SK-N-SH treated with all-trans-retinoic acid at 6 μM for 48 hours (cell line): ENCODE measurements around the gene FOXD4L1.
A peak's percentile ranks its signal among the peaks of the same experiment; 100 is the strongest.
"Not testable (repeated sequence)": the region's sequence is repeated elsewhere in the genome, so short reads cannot be mapped to it uniquely, and the experiment has no call there.

Source experiments
- ATAC-seq: fragments of 200-7000 bp; cut with Tn5 transposase; 3 replicates; pipeline ENCODE4 v1.9.1; 2020; ENCODE audit warnings: mild to moderate bottlenecking, moderate library complexity

The FOXD4L1 gene

GRCh38 chr2:113527350-113528045, 29.0 kb downstream of the FOXD4L1 start:
- peak; percentile 98 for ATAC-seq

DNA sequence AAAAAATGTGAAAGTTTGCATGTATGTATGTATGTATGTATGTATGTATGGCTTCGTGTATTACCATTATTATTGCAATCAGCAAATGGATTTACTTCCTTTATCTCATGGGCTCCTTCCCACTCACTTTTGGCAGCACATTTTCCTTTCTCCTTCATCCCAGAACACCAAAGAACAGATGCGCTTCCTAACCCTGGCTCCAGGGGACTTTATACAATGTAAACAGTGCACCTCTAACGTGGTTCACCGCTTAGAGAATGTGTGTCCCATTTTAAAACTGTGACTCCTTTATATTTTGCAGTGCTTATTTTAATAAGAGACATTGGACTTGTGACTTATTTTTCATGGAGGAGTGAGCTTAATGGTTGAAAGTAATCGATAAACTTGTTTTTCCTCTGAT, 29.7 kb downstream of the FOXD4L1 start:
- not testable (repeated sequence) for ATAC-seq

DNA sequence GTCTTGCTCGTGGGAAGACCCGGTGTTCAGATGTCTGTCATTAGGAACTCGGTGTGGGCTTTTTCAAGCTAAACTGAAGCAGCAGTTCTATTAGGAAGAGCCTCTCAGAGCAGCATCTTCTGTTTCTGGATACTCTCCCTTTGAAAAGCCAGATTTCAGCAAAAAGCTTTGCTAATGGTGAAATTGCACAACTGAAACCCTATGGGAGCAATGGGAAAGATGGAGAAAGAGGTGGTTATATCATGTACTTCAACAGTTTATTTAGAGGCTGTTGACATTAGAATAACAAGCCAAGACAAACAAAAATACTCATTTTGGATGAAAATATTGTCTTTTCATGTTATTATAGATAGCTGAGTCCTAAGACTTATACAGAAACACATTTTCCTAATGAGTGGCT, 30.4 kb downstream of the FOXD4L1 start:
- not testable (repeated sequence) for ATAC-seq

DNA sequence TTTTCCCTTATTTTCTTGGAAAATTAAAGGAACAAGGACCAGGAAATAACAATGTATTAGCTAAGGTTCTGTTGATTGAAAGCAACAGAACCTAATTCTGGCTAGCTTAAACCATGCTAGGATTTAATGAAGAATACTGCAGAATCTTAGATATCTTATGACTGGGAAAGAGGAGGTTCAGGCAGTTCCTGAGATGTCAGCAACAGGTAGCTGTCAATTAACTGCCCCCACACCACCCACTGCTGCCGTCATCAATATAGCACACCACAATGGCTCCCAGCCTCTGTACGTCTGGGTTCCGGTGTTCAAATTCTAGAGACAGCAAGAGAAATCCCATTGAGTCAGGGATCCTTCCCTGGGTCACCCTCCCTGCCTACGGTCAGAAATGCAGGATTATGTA, 34.5 kb downstream of the FOXD4L1 start:
- not testable (repeated sequence) for ATAC-seq

- not testable (repeated sequence) for ATAC-seq
Measured at GRCh38 chr2:113536573-113536972, 38.1 kb downstream of the FOXD4L1 start.

DNA sequence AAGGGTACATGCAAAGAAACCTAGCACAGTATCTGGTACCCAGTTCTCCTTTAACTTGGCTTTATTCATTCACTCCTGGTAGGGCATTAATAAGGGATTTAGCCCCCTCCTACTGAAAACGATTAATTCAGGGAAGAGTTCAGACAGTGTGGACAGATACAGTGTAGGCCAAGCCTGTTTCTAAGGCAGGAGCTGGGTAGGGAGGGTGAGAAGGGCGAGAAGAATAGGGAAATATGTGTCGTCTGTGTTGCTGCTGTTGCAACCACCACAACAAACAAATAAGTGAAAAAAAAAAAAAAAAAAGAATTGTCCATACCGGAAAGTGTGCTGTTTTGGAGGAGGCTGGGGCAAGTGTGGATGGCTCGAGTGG, 42.4 kb downstream of the FOXD4L1 start:
- ATAC-seq = not testable (repeated sequence)

DNA sequence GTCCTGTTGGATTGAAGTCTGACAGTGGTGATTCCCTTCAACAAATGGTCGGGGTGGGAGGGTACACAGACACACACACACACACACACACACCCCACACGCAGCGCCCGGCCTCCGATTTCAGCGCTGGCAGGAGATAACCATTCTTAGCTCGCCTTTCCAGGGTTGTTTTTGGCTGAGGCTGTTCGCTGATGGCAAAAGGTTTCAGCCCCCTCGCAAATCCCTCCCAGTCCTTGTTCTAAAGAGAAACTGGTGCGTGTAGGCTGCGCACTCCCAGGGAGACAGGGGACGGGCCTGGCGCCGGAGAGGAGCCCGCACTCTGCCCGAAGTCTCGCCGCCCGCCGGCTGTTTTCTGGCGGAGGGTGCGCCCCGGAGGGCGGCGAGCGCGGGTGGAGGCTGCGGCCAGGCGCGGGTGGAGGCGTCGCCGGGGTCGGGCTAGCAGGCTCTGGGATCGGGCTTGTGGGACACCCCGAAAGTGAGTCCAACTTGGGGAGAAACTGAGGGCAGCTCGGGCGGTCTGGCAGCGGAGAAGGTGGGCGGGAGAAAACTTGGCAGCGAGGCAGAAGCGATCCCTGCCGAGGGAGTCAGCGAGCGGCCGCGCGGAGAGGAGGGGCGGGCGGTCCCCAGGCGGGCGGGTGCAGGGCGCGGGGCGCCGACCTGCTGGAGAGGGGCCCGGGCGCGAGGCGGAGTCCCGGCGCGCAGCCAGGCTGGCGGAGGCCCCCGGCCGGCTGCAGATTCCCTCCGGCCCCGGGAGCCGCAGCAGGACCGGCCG, 42.9 kb downstream of the FOXD4L1 start:
- ATAC-seq = peak; percentile 67

GRCh38 chr2:113541976-113542485, 43.6 kb downstream of the FOXD4L1 start:
- peak; percentile 48 for ATAC-seq

DNA sequence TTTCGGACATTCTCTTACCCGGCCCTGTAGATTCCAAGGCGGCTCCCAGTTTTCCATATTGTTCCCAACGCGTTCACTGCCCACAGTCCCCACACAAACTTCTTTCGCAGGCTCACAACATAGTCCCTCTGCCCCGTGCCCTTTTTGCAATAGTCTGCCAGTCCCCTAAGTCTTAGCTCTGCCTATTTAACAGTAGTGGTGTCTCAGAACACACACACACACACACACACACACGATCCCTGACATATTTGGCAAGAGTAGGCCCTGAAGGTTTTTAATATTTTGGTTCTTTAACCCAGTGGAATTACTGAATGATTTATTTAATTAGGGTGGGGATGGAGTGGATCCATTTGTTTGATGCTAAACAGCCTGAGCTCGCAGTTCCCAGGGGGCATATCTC, 44.1 kb downstream of the FOXD4L1 start:
- peak; percentile 16; the same call in 1 of the 3 replicates for ATAC-seq
